GM18867 (cell line): ENCODE measurements around the gene KIF21A.

Experiments
- ATAC-seq: cut with Tn5 transposase; IDR thresholded peaks from one replicate; pipeline ENCODE4 v1.9.1; 2021; ENCODE audit warnings: mild to moderate bottlenecking, moderate library complexity; ENCODE audit not compliant: unreplicated experiment

Gene KIF21A

DNA sequence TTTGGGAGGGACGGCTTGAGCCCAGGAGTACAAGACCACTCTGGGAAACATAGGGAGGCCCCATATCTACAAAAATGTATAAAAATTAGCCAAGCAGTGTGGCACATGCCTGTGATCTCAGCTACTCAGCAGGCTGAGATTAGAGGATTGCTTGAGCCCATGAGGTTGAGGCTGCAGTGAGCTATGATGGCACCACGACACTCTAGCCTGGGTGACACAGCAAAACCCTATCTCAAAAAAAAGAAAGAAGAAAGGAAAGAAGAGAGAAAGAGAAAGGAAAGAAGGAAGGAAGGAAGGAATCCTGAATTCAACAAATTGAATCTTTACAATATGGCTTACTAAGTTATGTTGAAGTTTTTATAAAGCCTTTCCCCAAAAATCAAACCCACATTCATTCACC is 2.1 kb downstream of the KIF21A start:
- ATAC-seq, result no peak

- ATAC-seq, result no peak
Measured at GRCh38 chr12:39440101-39440500, 2.8 kb downstream of the KIF21A start.

- ATAC-seq, result no peak
Measured at GRCh38 chr12:39435531-39435930, 7.4 kb downstream of the KIF21A start.

- ATAC-seq, result no peak
Measured at GRCh38 chr12:39431797-39432196, 11.1 kb downstream of the KIF21A start.

DNA sequence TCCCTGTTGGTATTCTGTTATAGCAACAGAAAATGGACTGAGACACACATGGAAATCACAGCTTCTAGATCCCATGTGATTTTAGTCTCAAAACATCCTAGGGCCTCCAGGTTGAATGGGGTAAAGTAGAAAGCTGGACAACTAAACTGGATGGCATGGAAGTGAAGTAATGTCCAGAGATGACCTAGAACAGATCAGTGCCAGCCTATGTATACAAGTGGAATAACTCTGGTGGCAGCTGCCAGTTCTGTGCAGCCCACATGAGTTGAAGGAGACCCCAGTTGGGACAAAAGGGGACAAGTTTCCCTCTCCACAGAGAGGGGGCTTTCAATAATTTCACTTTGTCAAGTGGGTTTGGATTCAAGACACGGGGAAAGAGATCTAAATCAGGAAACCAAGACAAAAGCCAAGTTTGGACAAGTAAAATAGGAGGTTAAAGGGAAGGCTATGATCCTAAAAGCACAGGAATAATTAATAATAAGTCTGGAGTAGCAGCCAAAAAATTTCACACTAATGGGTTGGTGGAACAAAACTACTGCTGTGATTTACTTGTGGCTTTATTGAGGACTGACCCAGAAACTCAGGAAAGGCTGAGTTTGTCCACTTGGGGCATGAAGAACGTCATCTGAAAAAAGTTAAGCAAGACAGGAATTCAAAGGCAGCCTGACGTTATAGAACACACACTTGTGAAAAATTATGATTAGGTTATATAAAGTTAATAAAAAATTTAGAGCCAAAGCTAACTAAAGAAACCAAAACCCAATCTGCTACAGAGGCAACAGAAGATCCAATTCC is 11.7 kb downstream of the KIF21A start:
- no peak for ATAC-seq

- no peak for ATAC-seq
Measured at GRCh38 chr12:39429809-39430208, 13.1 kb downstream of the KIF21A start.

DNA sequence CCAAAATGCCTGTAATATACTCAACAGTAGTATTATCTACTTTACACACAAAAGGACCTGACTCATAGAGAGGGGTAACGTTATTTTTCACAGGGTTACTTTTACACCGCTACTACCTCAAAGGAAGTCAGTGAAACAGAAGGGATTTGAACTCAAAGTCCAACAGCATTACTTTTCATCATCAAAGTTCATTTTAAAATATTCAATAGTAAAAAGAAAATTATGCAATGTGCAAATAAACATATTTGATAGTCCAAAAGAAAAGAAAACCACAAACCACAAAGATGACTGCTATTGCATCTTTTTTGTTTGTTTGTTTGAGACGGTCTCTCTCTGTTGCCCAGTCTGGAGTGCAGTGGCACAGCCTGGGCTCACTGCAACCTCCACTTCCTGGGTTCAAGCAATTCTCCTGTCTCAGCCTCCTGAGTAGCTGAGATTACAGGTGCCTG is 15.5 kb downstream of the KIF21A start:
- no peak for ATAC-seq

- ATAC-seq, result no peak
Measured at GRCh38 chr12:39426636-39427240, 16.2 kb downstream of the KIF21A start.

GRCh38 chr12:39420043-39420442 is 22.9 kb downstream of the KIF21A start:
- ATAC-seq, result no peak

GRCh38 chr12:39419471-39419870 is 23.4 kb downstream of the KIF21A start:
- ATAC-seq, result no peak

- no peak for ATAC-seq
Measured at GRCh38 chr12:39417916-39418315, 25.0 kb downstream of the KIF21A start.

GRCh38 chr12:39413836-39414771 is 28.8 kb downstream of the KIF21A start:
- peak; percentile 71 for ATAC-seq

GRCh38 chr12:39412210-39412609 is 30.7 kb downstream of the KIF21A start:
- ATAC-seq, result no peak

DNA sequence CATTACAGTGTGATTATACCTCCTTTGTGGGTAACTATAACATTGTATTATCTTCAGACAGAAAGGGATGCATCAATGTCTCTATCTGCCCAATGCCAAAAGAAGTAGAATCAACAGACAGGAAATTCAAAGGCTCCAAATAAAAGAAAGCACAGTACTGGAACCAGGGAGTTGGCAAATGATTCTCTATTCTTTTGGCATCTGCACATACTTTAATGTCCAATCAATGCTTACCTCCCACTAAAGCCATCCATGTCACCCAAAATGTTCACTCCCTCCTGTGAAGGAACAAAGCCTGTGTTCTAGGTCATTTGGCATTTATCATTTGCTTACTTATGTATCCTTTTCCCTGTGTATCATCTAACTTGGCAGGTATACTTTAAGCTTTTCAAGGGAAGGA is 36.7 kb downstream of the KIF21A start:
- ATAC-seq, result no peak

- no peak for ATAC-seq
Measured at GRCh38 chr12:39405580-39405979, 37.3 kb downstream of the KIF21A start.

DNA sequence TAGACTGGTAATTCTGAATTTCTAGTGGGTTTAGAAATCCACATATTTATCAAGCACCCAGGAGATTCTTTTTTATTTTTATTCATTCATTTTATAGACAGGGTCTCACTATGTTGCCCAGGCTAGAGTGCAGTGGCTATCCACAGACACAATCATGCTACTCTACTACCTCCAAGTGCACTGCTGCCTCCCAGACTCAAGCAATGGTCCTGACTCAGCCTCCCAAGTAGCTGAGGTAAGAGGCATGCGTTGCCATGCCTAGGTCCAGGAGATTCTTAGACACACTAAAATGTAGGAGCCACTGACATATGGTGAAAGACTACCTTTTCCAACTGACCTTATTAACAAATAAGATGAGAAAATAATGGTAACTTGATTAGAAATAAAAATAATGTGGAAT is 38.9 kb downstream of the KIF21A start:
- ATAC-seq, result no peak

- no peak for ATAC-seq
Measured at GRCh38 chr12:39403376-39403775, 39.5 kb downstream of the KIF21A start.

- ATAC-seq, result peak; percentile 44
Measured at GRCh38 chr12:39402922-39403321, 40.0 kb downstream of the KIF21A start.

- no peak for ATAC-seq
Measured at GRCh38 chr12:39401459-39401858, 41.5 kb downstream of the KIF21A start.

DNA sequence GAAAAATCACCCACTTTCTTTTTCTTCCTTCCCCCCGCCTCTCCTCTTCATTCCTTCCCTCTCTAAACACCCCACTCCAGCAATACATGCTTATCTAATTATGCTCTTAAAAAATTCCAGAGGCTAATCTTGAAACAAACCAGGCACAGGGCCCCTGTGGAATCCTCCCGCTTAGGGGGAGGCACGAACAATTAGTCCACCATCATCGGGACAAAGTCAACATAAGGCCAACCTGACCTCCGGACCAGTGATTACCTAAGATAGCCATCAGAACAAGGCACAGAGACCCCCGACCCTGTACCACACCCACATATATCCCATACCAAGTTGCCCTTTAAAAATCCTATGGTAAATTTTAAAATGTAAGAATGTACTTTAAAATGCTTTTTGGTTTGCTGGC is 47.1 kb downstream of the KIF21A start:
- ATAC-seq, result no peak

DNA sequence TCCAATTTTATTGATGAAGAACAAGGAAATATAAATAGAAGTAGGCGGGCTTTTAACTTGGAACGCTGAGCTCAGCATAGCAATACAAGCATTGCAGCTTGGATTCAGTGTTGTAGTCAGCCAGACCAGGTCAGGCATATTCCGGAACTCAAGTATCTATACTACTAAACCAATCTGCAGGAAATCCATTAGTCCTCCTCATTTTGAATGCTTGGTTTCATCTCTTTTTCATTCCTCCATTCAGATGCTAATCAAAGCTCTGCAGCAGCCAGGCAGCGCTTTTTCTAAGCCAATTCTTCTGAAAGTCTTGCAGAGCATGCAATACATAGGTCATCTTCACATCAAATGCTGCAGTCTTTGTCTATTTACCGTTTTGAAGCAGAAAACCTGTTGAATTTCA is 49.0 kb downstream of the KIF21A start:
- ATAC-seq, result no peak
